Psoas muscle (tissue), 8 donors: ENCODE measurements around the gene PLEKHG5. TPM values are rescaled to one million over a fixed set of nuclear protein-coding genes. Genes with fewer than 3 reads are reported as not detected.

Experiments used
- ATAC-seq, 4 donors: fragments of 200-7000 bp; cut with Tn5 transposase; one replicate each; pipeline ENCODE4 v1.9.1; 2020; ENCODE audit warnings: moderate library complexity in 3 of 4, mild to moderate bottlenecking in 2 of 4
- DNase-seq, 2 donors: peaks; one replicate each; pipeline ENCODE4 v3.0.0-alpha.2; 2020
- H3K27ac ChIP-seq: fragments of 200-600 bp; one replicate; pipeline ENCODE4 v1.8.0; 2022
- H3K27me3 ChIP-seq, 3 donors: fragments of 200-600 bp in 1 of 3; one replicate each; pipeline versions ENCODE4 v1.6.1 to v1.8.0; 2013 to 2022; ENCODE audit warnings: low read length in 2 of 3, mild to moderate bottlenecking in 2 of 3, moderate library complexity in 1 of 3; ENCODE audit not compliant: insufficient read depth in 3 of 3
- H3K36me3 ChIP-seq, 2 donors: fragments of 200-600 bp in 1 of 2; one replicate each; pipeline versions ENCODE4 v1.6.1 to v1.8.0; 2013 to 2022; ENCODE audit warnings: low read depth in 1 of 2, mild to moderate bottlenecking in 1 of 2, moderate library complexity in 1 of 2; ENCODE audit not compliant: insufficient read depth in 1 of 2
- H3K4me1 ChIP-seq: fragments of 200-600 bp; one replicate; pipeline ENCODE4 v1.8.0; 2022
- H3K4me3 ChIP-seq: fragments of 200-600 bp; one replicate; pipeline ENCODE4 v1.8.0; 2022; ENCODE audit warnings: mild to moderate bottlenecking
- H3K9me3 ChIP-seq: fragments of 200-600 bp; one replicate; pipeline ENCODE4 v1.8.0; 2022
- WGBS, 3 donors: extraction: QIAGEN DNeasy Blood & Tissue Kit; methylation state at CpG; one replicate each; pipeline versions ENCODE4 v1.1.6 to v1.1.7; 2013; 5-methylcytosine and 5-hydroxymethylcytosine counted together
- intact Hi-C, 2 donors: fragments of 100-400 bp; cut with DNase I; formaldehyde crosslinking; loops; one replicate each; pipeline versions ENCODE4 v1.11.0 to v1.14.2; 2022
- polyA plus RNA-seq, 3 donors: library from polyadenylated mRNA; stranded (reverse); fragments of 200-250 nt; gene quantifications; one replicate each; pipeline ENCODE4 v1.2.3, GENCODE V29; 2013
- total RNA-seq, 4 donors: library from RNA; stranded (reverse); fragmentation: NEBNext Ultra II Directional in 2 of 4; extraction: Animal tissue kit (Norgen Biotek cat#: 25700) in 2 of 4; gene quantifications; one replicate each; pipeline versions ENCODE4 v1.2.1 to v1.2.4, GENCODE V29; 2021 to 2023
- TF ChIP-seq, protein P1 (sequence below): fragments of 200-600 bp; IDR thresholded peaks from one replicate; pipeline ENCODE4 v1.8.0; 2022; ENCODE audit warnings: antibody characterized with exemption
- donor health status: healthy with polysubstance abuse.
- donor health status: DM: no; HTN: no; CAD: no; lungs with moderate emphysema.
- donor health status: Bipolar disorder and iron deficiency.
- donor health status: healthy.
- donor health status: DM: yes; HTN: yes; CAD: no.
- donor health status: DM: no; HTN: no; CAD: no.
- donor health status: DM: no; HTN: no; CAD: no.
- donor health status: DM: yes; HTN: yes; CAD: no.

PLEKHG5 gene
- total and polyA plus RNA-seq, 7 donors, result 1.5 to 3.3 (median 2.6) TPM

DNA sequence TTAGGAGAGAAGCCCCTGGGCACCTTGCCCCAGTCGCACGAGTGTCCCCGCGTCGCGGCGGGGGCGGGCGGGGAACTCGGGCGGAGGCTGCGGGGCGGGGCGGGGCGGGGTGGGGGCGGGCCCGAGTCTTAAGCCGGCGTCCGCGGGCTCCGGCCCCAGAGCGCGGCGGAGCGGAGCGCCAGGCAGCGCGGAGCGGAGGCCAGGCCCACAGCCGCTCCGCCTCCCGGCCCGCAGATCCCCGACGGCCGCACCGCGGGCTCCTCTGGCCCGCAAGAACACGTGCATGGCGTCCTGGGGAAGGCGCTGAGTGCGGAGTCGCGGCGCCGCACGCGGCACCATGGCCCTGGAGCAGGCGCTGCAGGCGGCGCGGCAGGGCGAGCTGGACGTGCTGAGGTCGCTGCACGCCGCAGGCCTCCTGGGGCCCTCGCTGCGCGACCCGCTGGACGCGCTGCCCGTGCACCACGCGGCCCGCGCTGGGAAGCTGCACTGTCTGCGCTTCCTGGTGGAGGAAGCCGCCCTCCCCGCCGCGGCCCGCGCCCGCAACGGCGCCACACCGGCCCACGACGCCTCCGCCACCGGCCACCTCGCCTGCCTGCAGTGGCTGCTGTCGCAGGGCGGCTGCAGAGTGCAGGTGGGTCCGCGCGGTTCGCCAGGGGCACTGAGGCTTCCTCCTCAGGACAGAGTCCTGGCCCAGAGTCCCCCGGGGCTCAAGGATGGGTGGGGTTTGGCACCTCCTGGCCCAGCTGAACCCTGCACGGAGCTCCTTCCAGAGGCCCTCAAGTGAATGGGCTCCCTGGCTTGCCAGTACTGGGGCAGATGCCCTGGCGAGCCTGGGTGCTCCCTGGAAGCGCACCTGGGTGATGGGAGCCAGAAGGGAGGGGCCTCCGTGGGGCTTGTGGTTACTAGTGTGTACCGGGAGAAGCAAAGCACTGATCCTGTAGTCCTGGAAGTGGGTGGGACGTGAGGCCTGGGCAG, 66.6 kb downstream of the PLEKHG5 start, which contains the start of gene ESPN:
ESPN (plus strand) TSS at position 158 of the 975 bp plus-strand sequence; CDS start at position 338, 180 bp downstream.
- Histone ChIP-seq H3K27ac (no peak within 1 kb of the TSS), H3K9me3 (no peaks in the 10 kb centered on the region), H3K36me3 (no peaks in the 10 kb centered on the region), H3K4me1 (peaks cover 11% of the 10 kb centered on the region), H3K4me3 (no peak within 1 kb of the TSS), H3K27me3 (peaks cover 0 to 91% (median 32%) of the 10 kb centered on the region in 3 donors)
- TF ChIP-seq, protein P1, sequence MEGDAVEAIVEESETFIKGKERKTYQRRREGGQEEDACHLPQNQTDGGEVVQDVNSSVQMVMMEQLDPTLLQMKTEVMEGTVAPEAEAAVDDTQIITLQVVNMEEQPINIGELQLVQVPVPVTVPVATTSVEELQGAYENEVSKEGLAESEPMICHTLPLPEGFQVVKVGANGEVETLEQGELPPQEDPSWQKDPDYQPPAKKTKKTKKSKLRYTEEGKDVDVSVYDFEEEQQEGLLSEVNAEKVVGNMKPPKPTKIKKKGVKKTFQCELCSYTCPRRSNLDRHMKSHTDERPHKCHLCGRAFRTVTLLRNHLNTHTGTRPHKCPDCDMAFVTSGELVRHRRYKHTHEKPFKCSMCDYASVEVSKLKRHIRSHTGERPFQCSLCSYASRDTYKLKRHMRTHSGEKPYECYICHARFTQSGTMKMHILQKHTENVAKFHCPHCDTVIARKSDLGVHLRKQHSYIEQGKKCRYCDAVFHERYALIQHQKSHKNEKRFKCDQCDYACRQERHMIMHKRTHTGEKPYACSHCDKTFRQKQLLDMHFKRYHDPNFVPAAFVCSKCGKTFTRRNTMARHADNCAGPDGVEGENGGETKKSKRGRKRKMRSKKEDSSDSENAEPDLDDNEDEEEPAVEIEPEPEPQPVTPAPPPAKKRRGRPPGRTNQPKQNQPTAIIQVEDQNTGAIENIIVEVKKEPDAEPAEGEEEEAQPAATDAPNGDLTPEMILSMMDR, result no peak
- no peak for ATAC-seq
- intact Hi-C loops, result no loop called here
- 5 to 9% (median 8%) methylated on average over 43 to 99 of the region's 99 CpGs for WGBS, 3 donors
- DNase-seq, result no peak

DNA sequence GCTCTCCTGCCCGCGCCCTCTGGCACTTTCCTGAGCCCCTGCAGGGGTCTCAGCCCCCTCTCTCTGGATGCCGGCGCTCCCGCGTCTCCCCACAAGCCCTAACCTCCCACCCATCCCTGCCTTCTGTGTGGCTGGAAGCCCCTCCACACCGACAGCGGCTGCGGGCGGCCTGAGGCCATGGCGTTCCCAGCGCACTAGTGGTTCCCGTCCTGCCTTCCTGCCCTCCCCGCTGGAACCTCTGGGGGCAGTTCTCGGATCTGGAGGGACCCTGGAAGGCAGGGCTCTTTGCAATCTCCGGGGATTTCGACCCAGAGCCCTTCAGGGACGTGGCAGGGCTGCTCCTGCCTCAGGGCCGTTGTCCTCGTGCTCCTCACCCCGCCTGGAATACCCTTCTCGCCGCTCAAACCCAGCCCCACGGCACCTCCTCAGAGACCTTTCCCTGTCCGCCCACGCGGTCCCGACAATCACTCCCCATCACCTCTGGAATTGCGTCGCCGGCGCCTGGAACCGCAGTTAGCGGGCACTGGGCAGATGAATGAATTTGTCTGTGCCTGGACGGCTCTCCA, 67.4 kb downstream of the PLEKHG5 start:
- no peaks in the 10 kb centered on the region for H3K9me3 ChIP-seq
- ATAC-seq, result no peak
- H3K27ac ChIP-seq, result no peak overlapping the region
- DNase-seq, result no peak
- no peaks in the 10 kb centered on the region for H3K36me3 ChIP-seq
- WGBS, 3 donors, result 2 to 5% (median 3%) methylated on average over 31 to 35 of the region's 35 CpGs
- intact Hi-C loops, result no loop called here
- H3K4me3 ChIP-seq, result no peak overlapping the region
- peaks cover 0 to 93% (median 38%) of the 10 kb centered on the region in 3 donors for H3K27me3 ChIP-seq
- TF ChIP-seq, protein P1, result no peak
- H3K4me1 ChIP-seq, result peaks cover 19% of the 10 kb centered on the region

DNA sequence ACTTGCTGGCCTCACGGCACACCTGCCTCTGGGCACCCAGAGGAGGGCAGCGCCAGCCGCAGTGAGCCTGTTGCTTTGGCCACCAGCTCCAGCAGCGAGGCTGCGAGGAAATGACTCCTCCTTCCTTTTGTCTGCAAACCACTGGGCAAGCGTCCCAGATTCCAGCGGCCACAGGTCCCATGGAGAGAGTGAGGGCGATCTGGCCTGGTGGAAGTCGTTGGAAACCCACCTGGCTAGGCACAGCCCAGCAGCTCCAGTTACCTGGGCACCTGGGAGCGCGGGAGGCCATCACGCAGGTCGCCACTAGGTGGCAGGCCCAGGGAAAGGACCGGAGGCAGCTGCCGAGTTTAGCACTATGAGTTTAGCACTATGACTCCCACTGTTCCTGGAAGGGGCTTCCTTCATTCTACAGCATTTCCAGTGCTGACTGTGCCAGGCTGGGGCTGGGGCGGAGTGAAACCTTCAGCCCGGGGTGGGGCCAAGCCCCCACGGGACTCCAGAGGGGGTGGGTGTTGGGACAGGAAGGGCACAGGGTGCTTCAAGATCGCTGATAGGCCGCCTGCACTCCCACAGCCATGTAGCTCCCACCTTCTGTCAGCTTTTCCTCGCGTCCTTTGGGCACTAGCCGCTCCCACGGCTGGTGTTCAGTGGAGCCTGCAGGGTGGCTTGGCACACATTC, 68.0 kb downstream of the PLEKHG5 start:
- ATAC-seq, result peak; percentile 30 to 67 (median 57)
- DNase-seq, result no peak
- intact Hi-C loops, result no loop called here
- 2 to 10% (median 6%) methylated on average over 19 to 24 of the region's 24 CpGs for WGBS, 3 donors
- TF ChIP-seq, protein P1, result peak; percentile 46
- H3K36me3 ChIP-seq, result no peaks in the 10 kb centered on the region
- peaks cover 0 to 95% (median 44%) of the 10 kb centered on the region in 3 donors for H3K27me3 ChIP-seq
- H3K4me1 ChIP-seq, result peaks cover 21% of the 10 kb centered on the region
- no peaks in the 10 kb centered on the region for H3K9me3 ChIP-seq
- H3K27ac ChIP-seq, result no peak overlapping the region
- H3K4me3 ChIP-seq, result no peak overlapping the region

DNA sequence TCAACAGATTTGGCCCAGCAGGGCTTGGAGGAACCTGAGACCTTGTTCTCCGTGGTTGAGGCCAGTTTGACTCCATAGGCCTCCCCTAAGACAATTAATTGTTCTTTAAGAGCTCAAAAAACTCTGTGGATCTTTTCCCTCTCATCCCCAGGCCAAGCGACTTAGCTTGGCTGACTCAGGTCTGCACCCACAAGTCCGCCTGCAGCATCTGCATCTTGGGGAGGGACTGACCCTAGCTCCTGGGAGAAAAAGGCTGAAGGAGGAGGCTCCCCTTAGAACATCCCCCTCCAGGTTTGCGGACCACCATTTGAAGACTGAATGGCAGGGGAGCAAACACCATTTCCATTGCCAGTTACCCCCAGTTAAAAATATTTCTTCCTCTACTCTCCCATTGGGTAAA, 70.2 kb downstream of the PLEKHG5 start:
- Histone ChIP-seq H3K27ac (no peak overlapping the region), H3K36me3 (no peaks in the 10 kb centered on the region), H3K4me3 (no peak overlapping the region), H3K9me3 (no peaks in the 10 kb centered on the region), H3K27me3 (peaks cover 0 to 97% (median 58%) of the 10 kb centered on the region in 3 donors), H3K4me1 (peaks cover 21% of the 10 kb centered on the region)
- DNase-seq (no peak), ATAC-seq (no peak)
- intact Hi-C loops, result no loop called here
- TF ChIP-seq, protein P1, result no peak
- WGBS, 3 donors, result 49 to 76% (median 74%) methylated on average over 4 of the region's 4 CpGs
